GM04504 (cell line): ENCODE measurements around the gene SLC26A9.

Experiments
- DNase-seq: peaks from one replicate; pipeline ENCODE4 v3.0.0-alpha.2; 2012; ENCODE audit warnings: low read depth

SLC26A9 gene

GRCh38 chr1:205943245-205943644 lies at the start of gene SLC26A9:
Gene SLC26A9, minus strand, starts transcription at chr1:205943456. Its CDS starts 7,636 bp downstream, at chr1:205935820.
- no peak for DNase-seq

- no peak for DNase-seq
These were observed 49.1 kb upstream of the SLC26A9 start for GRCh38 chr1:205992218-205992882.

- no peak for DNase-seq
These were observed 48.0 kb upstream of the SLC26A9 start for GRCh38 chr1:205991237-205991636.

GRCh38 chr1:205990226-205990625 lies 47.0 kb upstream of the SLC26A9 start:
- DNase-seq, result no peak

- no peak for DNase-seq
These were observed 46.5 kb upstream of the SLC26A9 start for GRCh38 chr1:205989786-205990185.

- no peak for DNase-seq
These were observed 45.3 kb upstream of the SLC26A9 start for GRCh38 chr1:205988585-205988995.

GRCh38 chr1:205986861-205987260 lies 43.6 kb upstream of the SLC26A9 start:
- no peak for DNase-seq

GRCh38 chr1:205986292-205986691 lies 43.0 kb upstream of the SLC26A9 start:
- DNase-seq, result no peak

- no peak for DNase-seq
These were observed 42.2 kb upstream of the SLC26A9 start for GRCh38 chr1:205985330-205986005.

GRCh38 chr1:205983925-205984725 lies 40.9 kb upstream of the SLC26A9 start:
- no peak for DNase-seq

- DNase-seq, result no peak
These were observed 38.0 kb upstream of the SLC26A9 start for GRCh38 chr1:205981257-205981656.

GRCh38 chr1:205980237-205980870 lies 37.1 kb upstream of the SLC26A9 start:
- DNase-seq, result no peak

GRCh38 chr1:205979301-205979700 lies 36.0 kb upstream of the SLC26A9 start:
- DNase-seq, result no peak

- no peak for DNase-seq
These were observed 35.4 kb upstream of the SLC26A9 start for GRCh38 chr1:205978676-205979075.

GRCh38 chr1:205977402-205978014 lies 34.3 kb upstream of the SLC26A9 start:
- DNase-seq, result peak; percentile 64

GRCh38 chr1:205976708-205977401 lies 33.6 kb upstream of the SLC26A9 start:
- DNase-seq, result no peak

GRCh38 chr1:205976036-205976435 lies 32.8 kb upstream of the SLC26A9 start:
- DNase-seq, result no peak

GRCh38 chr1:205975387-205975998 lies 32.2 kb upstream of the SLC26A9 start:
- no peak for DNase-seq

GRCh38 chr1:205974712-205975111 lies 31.5 kb upstream of the SLC26A9 start:
- DNase-seq, result no peak

GRCh38 chr1:205973377-205974232 lies 30.3 kb upstream of the SLC26A9 start:
- DNase-seq, result no peak
